ENCODE data around the gene RPS8. TPM values are rescaled to one million over a fixed set of nuclear protein-coding genes. Genes with fewer than 3 reads are reported as not detected.
"Not testable (repeated sequence)": the region's sequence is repeated elsewhere in the genome, so short reads cannot be mapped to it uniquely, and the experiment has no call there.

Gene RPS8
- total RNA-seq, 1 donor from 2014 or later = 3,767 TPM

GRCh38 chr1:44747878-44748277 lies 27.5 kb upstream of the RPS8 start:
- no peak for DNase-seq
- POLR2A ChIA-PET = interaction anchor here (1.1 to 1.5 kb wide), 2 partner anchors 27 to 30 kb away, joined by 3 to 11 read pairs; partner anchors contain the start of gene RPS8
- TF ChIP-seq CTCF (IDR thresholded peaks at IDR 0.05) = no peak
- H3K27me3 Mint-ChIP-seq = no peaks in the 10 kb centered on the region
- H3K4me1 Mint-ChIP-seq = peaks cover 6% of the 10 kb centered on the region
- no peak overlapping the region for H3K27ac Mint-ChIP-seq
- no peaks in the 10 kb centered on the region for H3K9me3 Mint-ChIP-seq
- H3K36me3 Mint-ChIP-seq (ENCODE audit: low read depth) = no peaks in the 10 kb centered on the region
- CTCF ChIA-PET = interaction anchor here (1.3 kb wide), 1 partner anchor 45 kb away, joined by 3 read pairs; no protein-coding TSS in a partner anchor
- intact Hi-C loops (cut with micrococcal nuclease) = no loop called here
- no peak for ATAC-seq (ENCODE audit: low read depth)
- no peak overlapping the region for H3K4me3 Mint-ChIP-seq

GRCh38 chr1:44757420-44757819 lies 17.9 kb upstream of the RPS8 start:
- POLR2A ChIA-PET = no interaction called here
- TF ChIP-seq CTCF (IDR thresholded peaks at IDR 0.05) = no peak
- peak overlapping the region; percentile 59 for H3K27ac Mint-ChIP-seq
- H3K36me3 Mint-ChIP-seq (ENCODE audit: low read depth) = no peaks in the 10 kb centered on the region
- H3K4me1 Mint-ChIP-seq = peaks cover 25% of the 10 kb centered on the region
- intact Hi-C loops (cut with micrococcal nuclease) = no loop called here
- no peak overlapping the region for H3K4me3 Mint-ChIP-seq
- CTCF ChIA-PET = no interaction called here
- no peaks in the 10 kb centered on the region for H3K27me3 Mint-ChIP-seq
- ATAC-seq (ENCODE audit: low read depth) (peak; percentile 70), DNase-seq (no peak)
- no peaks in the 10 kb centered on the region for H3K9me3 Mint-ChIP-seq

- Mint-ChIP-seq H3K27me3 (no peaks in the 10 kb centered on the region), H3K27ac (no peak overlapping the region), H3K9me3 (no peaks in the 10 kb centered on the region), H3K4me3 (no peak overlapping the region), H3K4me1 (peaks cover 18% of the 10 kb centered on the region), H3K36me3 (ENCODE audit: low read depth) (no peaks in the 10 kb centered on the region)
- CTCF ChIA-PET = no interaction called here
- ATAC-seq (ENCODE audit: low read depth) = no peak
- no peak for TF ChIP-seq CTCF (IDR thresholded peaks at IDR 0.05)
- no peak for DNase-seq
- intact Hi-C loops (cut with micrococcal nuclease) = no loop called here
- POLR2A ChIA-PET = interaction anchor here (1.1 to 1.8 kb wide), 3 partner anchors 17 to 41 kb away, joined by 3 to 6 read pairs (median 4); partner anchors contain the start of genes PLK3 and RPS8
These were observed 16.3 kb upstream of the RPS8 start for GRCh38 chr1:44759077-44759476.

- ChIA-PET POLR2A (interaction anchor here (0.9 to 1.8 kb wide), 2 partner anchors 15 to 40 kb away, joined by 3 to 6 read pairs; no protein-coding TSS in a partner anchor), CTCF (no interaction called here)
- H3K9me3 Mint-ChIP-seq = no peaks in the 10 kb centered on the region
- ATAC-seq (ENCODE audit: low read depth) = no peak
- no peaks in the 10 kb centered on the region for H3K27me3 Mint-ChIP-seq
- intact Hi-C loops (cut with micrococcal nuclease) = no loop called here
- H3K4me3 Mint-ChIP-seq = no peak overlapping the region
- no peak for DNase-seq
- no peak for TF ChIP-seq CTCF (IDR thresholded peaks at IDR 0.05)
- no peak overlapping the region for H3K27ac Mint-ChIP-seq
- no peaks in the 10 kb centered on the region for H3K36me3 Mint-ChIP-seq (ENCODE audit: low read depth)
- peaks cover 13% of the 10 kb centered on the region for H3K4me1 Mint-ChIP-seq
These were observed 14.5 kb upstream of the RPS8 start for GRCh38 chr1:44760876-44761275.

- DNase-seq; H3K9me3 Mint-ChIP-seq; H3K4me1 Mint-ChIP-seq; H3K4me3 Mint-ChIP-seq; H3K27ac Mint-ChIP-seq; intact Hi-C loops (cut with micrococcal nuclease); H3K36me3 Mint-ChIP-seq (ENCODE audit: low read depth); ATAC-seq (ENCODE audit: low read depth); H3K27me3 Mint-ChIP-seq: not testable (repeated sequence)
- ChIA-PET POLR2A (interaction anchor here (0.7 to 2.3 kb wide), 6 partner anchors 9 to 53 kb away, joined by 3 to 10 read pairs (median 6); partner anchors contain the start of genes PLK3 and RPS8), CTCF (interaction anchor here (1.0 kb wide), 1 partner anchor 18 kb away, joined by 3 read pairs; no protein-coding TSS in a partner anchor)
These were observed 8.9 kb upstream of the RPS8 start for GRCh38 chr1:44766421-44766820.
